ENCODE results near the gene CPNE9. TPM values are rescaled to one million over a fixed set of nuclear protein-coding genes. Genes with fewer than 3 reads are reported as not detected.

Gene CPNE9
- total RNA-seq, 4 donors from 2014 or later, result 0.54 to 1.6 (median 1.1) TPM

DNA sequence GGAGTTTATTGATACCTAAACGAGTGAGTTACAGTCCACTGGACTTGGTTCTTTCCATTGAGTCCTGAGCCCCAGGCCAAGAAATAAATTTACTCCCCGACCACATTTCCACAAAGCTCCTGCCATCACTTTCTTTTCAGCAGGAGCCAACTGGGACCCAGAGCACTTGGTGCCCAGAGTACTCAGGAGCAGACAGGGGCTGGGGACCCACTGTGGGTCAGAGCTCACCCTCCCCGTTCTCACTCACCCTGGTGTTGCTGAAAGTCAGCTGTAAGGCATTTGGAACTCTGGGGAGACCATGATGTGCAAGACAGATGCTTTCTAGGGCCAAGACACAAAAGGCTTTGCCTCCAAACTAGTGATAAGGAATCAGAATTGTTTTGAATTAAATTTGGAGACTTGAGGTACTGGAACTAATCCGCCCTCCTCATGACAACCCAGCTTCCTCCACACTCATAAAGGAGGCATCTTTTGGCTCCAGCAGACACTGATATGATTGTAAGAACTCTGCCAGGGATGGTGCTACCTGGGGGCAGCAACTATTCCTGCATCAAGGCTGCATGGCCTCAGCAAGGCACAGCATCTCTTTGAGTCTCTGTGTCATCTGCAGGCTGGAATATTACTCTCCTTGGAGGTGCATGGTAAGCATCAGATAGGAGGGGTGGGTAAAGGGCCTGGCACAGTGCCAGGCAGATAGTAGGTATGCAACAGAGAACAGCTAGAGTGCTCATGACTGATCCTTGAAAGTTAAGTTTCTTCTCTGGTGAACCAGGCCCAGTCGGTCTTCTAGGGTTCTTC, 73.5 kb downstream of the CPNE9 start:
- no peak overlapping the region for H3K4me3 ChIP-seq (ENCODE audit: low read depth, poor library complexity, severe bottlenecking)
- TF ChIP-seq CTCF (IDR thresholded peaks at IDR 0.05), result no peak
- no peak for TF ChIP-seq POLR2A (IDR thresholded peaks at IDR 0.05)
- no peak for DNase-seq (ENCODE audit: low spot score in 2 of 2)
- 82 to 84% methylated on average over 5 of the region's 5 CpGs for WGBS, 2 donors
- intact Hi-C loops (cut with DNase I; ENCODE audit: low total_unique reads), result no loop called here

- DNase-seq (ENCODE audit: low spot score in 2 of 2), result no peak
- 81 to 83% methylated on average over 1 of the region's 1 CpG for WGBS, 2 donors
- H3K4me3 ChIP-seq (ENCODE audit: low read depth, poor library complexity, severe bottlenecking), result no peak overlapping the region
- TF ChIP-seq POLR2A (IDR thresholded peaks at IDR 0.05) (no peak), CTCF (IDR thresholded peaks at IDR 0.05) (no peak)
- intact Hi-C loops (cut with DNase I; ENCODE audit: low total_unique reads), result no loop called here
These were observed 74.0 kb downstream of the CPNE9 start for GRCh38 chr3:9777694-9778021.

GRCh38 chr3:9778143-9779074, 74.8 kb downstream of the CPNE9 start:
- intact Hi-C loops (cut with DNase I; ENCODE audit: low total_unique reads), result no loop called here
- WGBS, 2 donors, result 69% methylated on average over 5 of the region's 5 CpGs
- DNase-seq (ENCODE audit: low spot score in 2 of 2), result no peak
- TF ChIP-seq POLR2A (IDR thresholded peaks at IDR 0.05) (no peak), CTCF (IDR thresholded peaks at IDR 0.05) (no peak)
- no peak overlapping the region for H3K4me3 ChIP-seq (ENCODE audit: low read depth, poor library complexity, severe bottlenecking)

- TF ChIP-seq POLR2A (IDR thresholded peaks at IDR 0.05) (no peak), CTCF (IDR thresholded peaks at IDR 0.05) (no peak)
- intact Hi-C loops (cut with DNase I; ENCODE audit: low total_unique reads), result no loop called here
- no peak overlapping the region for H3K4me3 ChIP-seq (ENCODE audit: low read depth, poor library complexity, severe bottlenecking)
- 84% methylated on average over 6 of the region's 6 CpGs for whole genome bisulfite sequencing, 2 donors
- DNase-seq (ENCODE audit: low spot score in 2 of 2), result no peak
These were observed 75.5 kb downstream of the CPNE9 start for GRCh38 chr3:9779075-9779593.

Other genes with a start within 250 kb of the CPNE9 start
- gene LHFPL4, start 150.0 kb upstream of the CPNE9 start, total RNA-seq, result under 1 TPM in 2 of 4 donors, not detected in 2; 0.05 to 0.16 TPM
- gene MTMR14, start 54.3 kb upstream of the CPNE9 start, total RNA-seq, result 10 to 100 TPM; 27.5 to 39.4 (median 34.6) TPM
- 10 to 100 TPM; 20.1 to 27.2 (median 22.5) TPM for gene BRPF1, start 27.9 kb downstream of the CPNE9 start, total RNA-seq
- gene OGG1, start 46.1 kb downstream of the CPNE9 start, total RNA-seq, result 10 to 100 TPM in 3 of 4 donors, 1 to 10 TPM in 1; 7.9 to 27.2 (median 17.4) TPM
- gene CAMK1, start 66.1 kb downstream of the CPNE9 start, total RNA-seq, result 10 to 100 TPM in 1 of 4 donors, 1 to 10 TPM in 3; 3.1 to 10.1 (median 9.4) TPM
- gene TADA3, start 88.6 kb downstream of the CPNE9 start, total RNA-seq, result 10 to 100 TPM; 42.1 to 53.2 (median 47.0) TPM
- gene ARPC4, start 89.2 kb downstream of the CPNE9 start, total RNA-seq, result 100 to 1,000 TPM in 3 of 4 donors, 10 to 100 TPM in 1; 89.6 to 151 (median 107) TPM
- gene TTLL3, start 106.4 kb downstream of the CPNE9 start, total RNA-seq, result 10 to 100 TPM; 34.9 to 93.9 (median 54.3) TPM
- gene RPUSD3, start 140.2 kb downstream of the CPNE9 start, total RNA-seq, result 10 to 100 TPM; 44.4 to 57.1 (median 50.7) TPM
- gene CIDEC, start 176.4 kb downstream of the CPNE9 start, total RNA-seq, result 10 to 100 TPM in 2 of 4 donors, 1 to 10 TPM in 2; 2.8 to 23.7 (median 9.0) TPM
- 10 to 100 TPM; 39.2 to 70.6 (median 51.0) TPM for gene JAGN1, start 186.8 kb downstream of the CPNE9 start, total RNA-seq
- gene IL17RE, start 199.0 kb downstream of the CPNE9 start, total RNA-seq, result 100 to 1,000 TPM in 1 of 4 donors, 10 to 100 TPM in 3; 71.1 to 117 (median 81.1) TPM
- 100 to 1,000 TPM in 3 of 4 donors, 10 to 100 TPM in 1; 95.5 to 155 (median 113) TPM for gene IL17RC, start 213.3 kb downstream of the CPNE9 start, total RNA-seq
- 10 to 100 TPM; 16.1 to 58.8 (median 28.3) TPM for gene CRELD1, start 230.0 kb downstream of the CPNE9 start, total RNA-seq
- 1 to 10 TPM; 3.2 to 6.4 (median 4.0) TPM for gene PRRT3, start 248.6 kb downstream of the CPNE9 start, total RNA-seq